Measurements from ENCODE around the gene SHC4. TPM values are rescaled to one million over a fixed set of nuclear protein-coding genes. Genes with fewer than 3 reads are reported as not detected.

Gene SHC4
- total RNA-seq, 1 donor from 2014 or later = 7.2 TPM

DNA sequence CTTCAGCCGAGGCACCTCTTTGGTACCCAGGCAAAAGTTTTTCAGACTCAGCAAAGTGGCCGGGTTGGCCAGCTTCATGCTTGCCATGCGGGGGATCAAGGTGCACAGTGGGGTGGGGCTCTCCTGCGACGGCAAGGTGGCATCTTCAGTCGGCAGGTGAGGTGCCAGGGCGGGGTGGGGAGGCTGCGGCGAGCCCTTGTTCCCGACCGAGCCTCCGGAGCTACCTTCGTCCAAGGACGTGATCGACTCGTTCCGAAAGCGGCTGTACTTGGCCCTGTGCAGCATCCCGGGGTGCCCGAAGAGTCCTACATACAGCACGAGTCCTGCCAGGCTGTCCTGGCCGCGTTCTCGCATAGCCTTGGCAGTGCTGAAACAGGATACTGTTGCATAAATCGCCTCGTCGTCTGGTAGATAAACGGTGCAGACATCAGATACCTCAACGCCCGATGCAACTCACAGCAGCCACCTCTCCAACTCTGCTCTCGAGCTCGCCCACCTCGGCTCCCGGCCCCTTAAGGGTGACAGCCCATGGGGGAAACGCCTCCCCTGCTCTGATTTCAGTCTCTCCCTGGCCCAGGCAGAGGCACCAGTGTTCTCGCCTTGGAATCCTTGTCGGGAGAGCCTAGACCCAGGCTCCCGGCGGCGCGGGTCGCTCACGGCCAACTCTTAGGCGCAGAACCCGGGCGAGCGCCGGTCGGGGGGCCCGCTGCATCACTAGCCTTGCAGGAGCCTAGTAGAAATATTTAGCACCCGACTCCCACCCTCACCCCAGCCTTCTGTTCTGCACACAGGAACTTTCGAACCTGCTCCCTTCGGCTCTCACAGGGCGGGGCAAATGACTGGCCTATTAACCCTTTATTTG is 826 bp downstream of the SHC4 start:
- H3K4me3 ChIP-seq = peak overlapping the region; percentile 73
- H3K27ac ChIP-seq = peak overlapping the region; percentile 54 to 56
- no peaks in the 10 kb centered on the region for H3K9me3 ChIP-seq
- no peaks in the 10 kb centered on the region for H3K27me3 ChIP-seq
- DNase-seq (ENCODE audit: low spot score in 2 of 2) = peak in 1 of 2 donors; percentile 73
- no peaks in the 10 kb centered on the region for H3K36me3 ChIP-seq
- intact Hi-C loops (cut with DNase I) = loop anchor here (5.0 kb wide), 2 partner anchors 84 to 86 kb away; partner anchors contain the start of genes EID1 and SECISBP2L
- H3K4me1 ChIP-seq = peaks cover 4 to 20% of the 10 kb centered on the region in 2 donors
- TF ChIP-seq, protein P1, sequence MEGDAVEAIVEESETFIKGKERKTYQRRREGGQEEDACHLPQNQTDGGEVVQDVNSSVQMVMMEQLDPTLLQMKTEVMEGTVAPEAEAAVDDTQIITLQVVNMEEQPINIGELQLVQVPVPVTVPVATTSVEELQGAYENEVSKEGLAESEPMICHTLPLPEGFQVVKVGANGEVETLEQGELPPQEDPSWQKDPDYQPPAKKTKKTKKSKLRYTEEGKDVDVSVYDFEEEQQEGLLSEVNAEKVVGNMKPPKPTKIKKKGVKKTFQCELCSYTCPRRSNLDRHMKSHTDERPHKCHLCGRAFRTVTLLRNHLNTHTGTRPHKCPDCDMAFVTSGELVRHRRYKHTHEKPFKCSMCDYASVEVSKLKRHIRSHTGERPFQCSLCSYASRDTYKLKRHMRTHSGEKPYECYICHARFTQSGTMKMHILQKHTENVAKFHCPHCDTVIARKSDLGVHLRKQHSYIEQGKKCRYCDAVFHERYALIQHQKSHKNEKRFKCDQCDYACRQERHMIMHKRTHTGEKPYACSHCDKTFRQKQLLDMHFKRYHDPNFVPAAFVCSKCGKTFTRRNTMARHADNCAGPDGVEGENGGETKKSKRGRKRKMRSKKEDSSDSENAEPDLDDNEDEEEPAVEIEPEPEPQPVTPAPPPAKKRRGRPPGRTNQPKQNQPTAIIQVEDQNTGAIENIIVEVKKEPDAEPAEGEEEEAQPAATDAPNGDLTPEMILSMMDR (IDR thresholded peaks at IDR 0.05) = peak in 1 of 3 experiments; percentile 25

DNA sequence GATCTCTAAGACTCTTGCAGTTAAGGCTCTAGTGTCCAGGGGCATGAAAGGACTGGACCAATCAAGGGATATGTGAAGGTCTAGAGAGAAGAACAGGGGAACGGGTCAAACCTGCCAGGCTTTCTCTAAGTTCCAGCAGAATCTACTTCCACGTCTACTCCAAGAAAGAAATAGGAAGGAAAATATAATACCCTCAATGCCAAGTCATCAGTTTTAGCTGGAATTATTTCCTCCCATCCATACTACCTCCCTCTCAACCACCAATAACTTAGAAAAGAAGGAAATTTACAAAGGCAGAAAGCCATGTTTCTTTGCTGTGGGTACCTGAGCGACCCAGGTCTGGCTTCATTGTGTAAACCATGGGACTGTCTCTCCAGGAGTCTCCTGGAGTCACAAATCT is 7.8 kb downstream of the SHC4 start:
- intact Hi-C loops (cut with DNase I) = no loop called here
- no peak for DNase-seq (ENCODE audit: low spot score in 2 of 2)
- peak overlapping the region; percentile 25 to 68 for H3K27ac ChIP-seq

DNA sequence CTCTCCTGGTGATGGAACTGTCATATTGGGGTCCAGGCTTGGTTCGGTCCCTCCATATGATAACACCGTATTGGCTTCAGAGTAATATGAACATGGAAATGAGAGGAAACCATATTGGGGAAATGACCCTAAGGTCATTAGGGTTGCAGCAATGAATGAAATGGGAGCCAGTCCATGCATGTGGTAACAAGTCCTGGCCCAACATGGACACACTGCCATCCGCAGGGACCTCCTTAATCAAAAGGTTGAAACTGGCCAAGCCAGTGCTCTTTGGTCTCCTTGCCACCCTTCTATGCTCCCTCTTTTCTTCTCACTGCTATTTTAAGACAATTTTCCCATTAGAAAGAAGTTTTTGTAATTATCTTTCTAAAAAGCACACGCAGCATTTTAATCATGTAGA is 8.3 kb downstream of the SHC4 start:
- TF ChIP-seq, protein P1 (IDR thresholded peaks at IDR 0.05) = no peak
- Histone ChIP-seq H3K27me3 (no peaks in the 10 kb centered on the region), H3K4me1 (peaks cover 5 to 10% of the 10 kb centered on the region in 2 donors), H3K36me3 (no peaks in the 10 kb centered on the region), H3K4me3 (no peak overlapping the region), H3K27ac (peak overlapping the region; percentile 66 to 68), H3K9me3 (no peaks in the 10 kb centered on the region)
- DNase-seq (ENCODE audit: low spot score in 2 of 2) = no peak
- intact Hi-C loops (cut with DNase I) = no loop called here

More for the DNA sequence above, 7.8 kb downstream of the SHC4 start:
- no peaks in the 10 kb centered on the region for H3K27me3 ChIP-seq
- H3K36me3 ChIP-seq = no peaks in the 10 kb centered on the region
- no peak overlapping the region for H3K4me3 ChIP-seq
- TF ChIP-seq, protein P1 (IDR thresholded peaks at IDR 0.05) = no peak
- H3K9me3 ChIP-seq = no peaks in the 10 kb centered on the region
- H3K4me1 ChIP-seq = peaks cover 5 to 10% of the 10 kb centered on the region in 2 donors

DNA sequence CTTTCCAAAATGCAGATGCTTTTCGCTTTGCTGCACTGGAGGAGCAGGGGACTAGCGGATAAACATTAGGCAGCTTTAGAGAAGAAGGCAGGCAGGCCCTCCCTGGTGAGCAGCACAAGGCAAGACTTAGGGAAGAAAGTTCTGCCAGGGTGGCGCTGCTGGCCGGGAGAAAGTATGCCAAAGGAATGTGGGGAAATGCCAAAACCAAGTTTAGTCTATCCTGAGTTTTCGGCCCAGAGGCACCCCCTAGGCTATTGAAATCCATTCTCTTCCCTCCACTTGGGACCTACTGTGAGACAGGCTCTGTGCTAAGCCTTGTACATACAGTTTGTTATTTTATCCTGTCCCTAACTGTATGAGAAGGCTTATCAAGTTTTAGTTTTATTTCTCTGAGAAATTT is 9.2 kb downstream of the SHC4 start:
- H3K27ac ChIP-seq = peak overlapping the region; percentile 66 to 68
- DNase-seq (ENCODE audit: low spot score in 2 of 2) = peak in 1 of 2 donors; percentile 74
- no peaks in the 10 kb centered on the region for H3K36me3 ChIP-seq
- H3K4me1 ChIP-seq = peaks cover 5 to 10% of the 10 kb centered on the region in 2 donors
- peak overlapping the region in 1 of 2 donors; percentile 3 for H3K4me3 ChIP-seq
- H3K27me3 ChIP-seq = no peaks in the 10 kb centered on the region
- TF ChIP-seq, protein P1 (IDR thresholded peaks at IDR 0.05) = peak in 2 of 3 experiments; percentile 6 to 30
- intact Hi-C loops (cut with DNase I) = no loop called here
- H3K9me3 ChIP-seq = no peaks in the 10 kb centered on the region

DNA sequence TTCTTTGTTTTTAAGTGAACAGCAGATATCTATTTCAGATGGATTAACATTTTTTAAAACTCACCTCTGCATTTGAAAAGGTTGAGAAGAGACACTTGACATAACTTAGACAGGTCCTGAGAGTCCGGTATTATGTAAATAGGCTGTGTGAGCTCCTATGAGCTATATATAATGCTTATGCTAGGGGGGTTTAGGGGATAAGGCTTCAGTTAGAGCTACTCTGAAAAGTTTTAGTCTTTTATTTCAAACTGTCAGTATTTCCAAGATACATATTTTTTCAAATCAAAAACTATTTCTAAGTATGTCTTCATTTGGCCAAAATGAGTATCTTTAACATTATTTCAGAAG is 16.9 kb downstream of the SHC4 start:
- Histone ChIP-seq H3K36me3 (no peaks in the 10 kb centered on the region), H3K27ac (peak overlapping the region; percentile 66 to 80), H3K4me1 (peaks cover 2 to 8% of the 10 kb centered on the region in 2 donors), H3K4me3 (peak overlapping the region in 1 of 2 donors; percentile 13), H3K27me3 (no peaks in the 10 kb centered on the region), H3K9me3 (no peaks in the 10 kb centered on the region)
- TF ChIP-seq, protein P1 (IDR thresholded peaks at IDR 0.05) = no peak
- intact Hi-C loops (cut with DNase I) = loop anchor here (5.0 kb wide), 1 partner anchor 155 kb away; no protein-coding TSS in a partner anchor
- no peak for DNase-seq (ENCODE audit: low spot score in 2 of 2)

Measured in ascending aorta (tissue), 2 donors.